HG03159 (cell line): ENCODE data around the gene CCDC57.

Source experiments
- ATAC-seq: cut with Tn5 transposase; IDR thresholded peaks from one replicate; pipeline ENCODE4 v1.9.1; 2021; ENCODE audit warnings: mild to moderate bottlenecking, moderate library complexity; ENCODE audit not compliant: unreplicated experiment

The CCDC57 gene

DNA sequence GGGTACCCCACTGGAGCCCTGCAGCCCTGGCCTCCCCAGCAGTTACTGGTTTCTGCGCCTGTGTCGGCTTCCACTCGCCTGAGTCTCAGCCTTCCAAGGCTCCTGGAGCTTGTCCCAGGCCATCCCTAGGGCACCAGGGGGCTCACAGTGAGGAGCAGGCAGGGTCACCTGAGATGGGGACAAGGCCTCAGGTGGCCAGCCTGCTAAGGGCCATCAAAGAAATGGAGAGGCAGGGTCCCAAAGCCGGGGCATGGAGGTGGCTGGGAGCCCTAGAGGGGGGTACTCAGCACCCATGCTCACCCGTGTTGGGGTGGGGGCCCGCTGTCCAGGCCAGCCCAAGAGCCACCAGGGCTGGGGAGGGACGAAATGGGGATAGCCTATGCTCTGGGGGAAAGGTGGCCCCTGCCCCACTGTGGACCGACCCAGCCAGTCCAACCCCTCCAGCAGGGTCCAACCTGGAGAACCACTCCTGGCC, 115.9 kb downstream of the CCDC57 start:
- ATAC-seq: no peak

DNA sequence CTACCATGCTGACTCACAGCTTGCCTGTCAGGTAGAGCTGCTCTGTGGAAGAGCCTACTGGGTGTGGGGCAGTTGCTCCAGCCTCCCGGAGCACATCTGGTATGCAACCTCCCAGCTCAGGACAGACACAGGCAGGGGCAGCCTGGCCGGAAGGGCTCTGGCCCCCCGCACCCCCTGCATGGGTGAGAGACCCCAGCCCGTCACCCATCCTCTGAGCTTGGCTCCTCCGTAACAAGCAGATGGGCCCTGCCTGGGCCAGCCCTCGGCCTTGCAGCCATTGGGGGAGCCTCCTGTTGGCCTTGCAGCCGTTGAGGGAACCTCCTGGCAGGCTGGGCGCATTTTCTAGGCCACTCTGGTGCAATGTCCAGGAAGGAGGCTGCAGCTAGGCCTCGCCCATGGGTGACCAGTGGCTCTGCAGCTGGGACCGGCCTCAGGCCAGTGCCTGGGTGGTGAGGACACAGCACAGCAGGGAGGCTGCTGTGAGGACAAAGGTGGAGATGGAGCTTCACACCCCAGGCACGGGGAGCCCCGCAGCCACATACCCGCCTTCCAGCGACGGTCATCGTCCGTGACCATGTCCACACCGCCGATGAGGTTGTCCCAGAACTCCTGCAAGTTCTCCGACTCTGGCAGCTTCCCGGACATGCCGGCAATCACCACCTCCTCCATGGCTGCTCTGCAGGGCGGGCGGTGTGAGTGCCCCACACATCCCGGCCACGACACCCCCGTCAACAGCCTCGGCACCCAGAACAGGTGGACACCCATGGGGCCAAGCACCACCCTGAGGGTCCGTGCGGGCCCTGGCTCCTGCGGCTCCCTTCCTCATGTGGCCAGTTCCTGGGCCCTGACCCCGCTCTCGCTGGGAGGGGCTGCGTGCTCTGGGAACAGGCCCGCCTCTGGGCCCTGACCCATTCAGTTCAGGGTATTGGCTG, 116.6 kb downstream of the CCDC57 start:
- no peak for ATAC-seq

DNA sequence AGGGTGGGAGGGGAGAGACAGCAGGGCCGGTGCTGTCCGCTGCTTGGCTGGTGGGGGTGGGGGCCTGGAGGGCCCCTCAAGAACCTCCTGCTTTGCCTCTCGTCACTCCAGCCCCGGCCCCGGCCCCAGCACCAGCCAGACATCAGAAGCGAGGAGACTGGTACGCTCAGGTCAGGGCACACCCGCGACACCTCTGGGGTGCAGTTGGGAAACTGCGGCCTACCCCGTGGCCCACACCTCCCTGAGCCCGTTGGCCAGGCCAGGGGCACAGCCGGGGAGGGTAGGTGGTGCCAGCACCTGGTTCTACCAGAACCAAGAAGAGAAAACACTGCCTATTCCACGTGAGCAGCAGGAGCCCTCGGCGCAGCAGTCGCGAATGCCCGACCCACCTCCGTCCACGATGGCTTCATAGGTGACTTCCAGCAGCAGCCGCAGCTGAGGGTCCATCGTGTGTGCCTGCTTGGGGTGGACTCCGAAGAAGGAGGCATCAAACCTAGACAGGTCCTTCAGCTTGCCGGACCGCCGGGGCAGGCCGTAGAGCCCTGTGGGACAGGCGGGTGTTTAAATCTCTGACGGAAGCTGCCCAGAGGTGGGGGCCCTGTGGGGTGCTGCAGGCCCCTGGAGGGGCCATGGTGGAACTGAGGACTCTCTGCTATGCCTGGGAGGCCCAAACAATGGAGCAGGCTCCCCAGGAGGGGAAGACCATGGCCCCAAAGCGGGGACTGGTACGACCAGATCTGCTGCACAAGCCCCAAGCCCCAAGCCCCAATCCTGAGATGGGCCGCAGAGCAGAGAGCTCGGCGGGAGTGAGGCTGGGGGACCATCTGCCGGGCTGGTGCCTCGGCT, 117.5 kb downstream of the CCDC57 start:
- no peak for ATAC-seq

DNA sequence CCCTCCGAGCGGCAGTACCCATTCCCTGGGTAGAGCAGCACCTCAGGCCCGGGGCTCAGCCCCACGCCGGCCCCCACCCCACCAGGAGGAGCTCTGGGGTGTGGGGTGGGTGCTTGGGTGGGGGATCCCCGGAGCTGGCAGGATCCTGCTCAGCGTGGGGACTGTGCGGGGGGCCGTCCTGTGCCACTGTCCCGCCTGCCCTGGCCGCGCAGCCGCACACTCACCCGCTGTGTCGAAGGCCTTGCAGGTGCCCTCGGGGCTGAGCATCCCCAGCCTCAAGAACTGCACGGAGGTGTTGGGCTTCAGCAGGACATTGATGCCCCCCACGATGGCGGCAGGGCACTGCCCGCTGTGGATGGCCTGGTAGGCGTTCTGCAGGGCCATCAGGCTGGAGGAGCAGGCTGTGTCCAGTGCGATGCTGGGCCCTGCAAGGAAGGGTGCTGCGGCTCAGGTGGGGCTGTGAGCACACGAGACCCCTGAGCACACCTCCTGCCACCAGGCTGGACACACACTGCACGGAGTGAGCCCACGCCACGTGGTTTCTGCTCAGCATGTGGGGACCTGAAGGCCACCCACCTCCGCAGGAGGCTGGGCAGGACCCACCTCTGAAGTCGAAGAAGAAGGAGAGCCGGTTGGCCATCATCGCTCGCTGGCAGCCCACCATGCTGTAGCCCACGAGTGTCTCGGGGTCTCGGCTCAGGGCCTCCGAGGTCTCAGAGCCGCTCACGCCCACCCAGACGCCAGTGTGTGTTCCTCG, 119.5 kb downstream of the CCDC57 start:
- ATAC-seq: no peak

DNA sequence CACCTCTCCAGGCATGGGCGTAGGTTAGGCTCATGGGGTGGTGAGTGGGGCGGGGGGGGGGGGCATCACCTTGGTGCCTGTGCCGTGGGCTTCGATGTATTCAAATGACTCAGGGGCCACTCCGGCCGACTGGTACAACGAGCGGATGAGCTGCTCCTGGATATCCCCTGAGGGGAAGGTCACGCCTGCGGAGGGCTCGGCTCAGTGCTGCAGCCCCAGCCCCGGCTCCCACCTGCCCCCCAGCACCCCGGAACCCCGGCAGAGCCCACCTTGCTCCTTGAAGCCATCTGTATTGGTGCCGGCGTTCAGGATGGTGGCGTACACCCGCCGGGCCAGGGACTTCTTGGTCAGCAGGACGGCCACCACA, 120.0 kb downstream of the CCDC57 start:
- ATAC-seq: no peak

- no peak for ATAC-seq
Observed at GRCh38 chr17:82092094-82092586, 120.5 kb downstream of the CCDC57 start.

DNA sequence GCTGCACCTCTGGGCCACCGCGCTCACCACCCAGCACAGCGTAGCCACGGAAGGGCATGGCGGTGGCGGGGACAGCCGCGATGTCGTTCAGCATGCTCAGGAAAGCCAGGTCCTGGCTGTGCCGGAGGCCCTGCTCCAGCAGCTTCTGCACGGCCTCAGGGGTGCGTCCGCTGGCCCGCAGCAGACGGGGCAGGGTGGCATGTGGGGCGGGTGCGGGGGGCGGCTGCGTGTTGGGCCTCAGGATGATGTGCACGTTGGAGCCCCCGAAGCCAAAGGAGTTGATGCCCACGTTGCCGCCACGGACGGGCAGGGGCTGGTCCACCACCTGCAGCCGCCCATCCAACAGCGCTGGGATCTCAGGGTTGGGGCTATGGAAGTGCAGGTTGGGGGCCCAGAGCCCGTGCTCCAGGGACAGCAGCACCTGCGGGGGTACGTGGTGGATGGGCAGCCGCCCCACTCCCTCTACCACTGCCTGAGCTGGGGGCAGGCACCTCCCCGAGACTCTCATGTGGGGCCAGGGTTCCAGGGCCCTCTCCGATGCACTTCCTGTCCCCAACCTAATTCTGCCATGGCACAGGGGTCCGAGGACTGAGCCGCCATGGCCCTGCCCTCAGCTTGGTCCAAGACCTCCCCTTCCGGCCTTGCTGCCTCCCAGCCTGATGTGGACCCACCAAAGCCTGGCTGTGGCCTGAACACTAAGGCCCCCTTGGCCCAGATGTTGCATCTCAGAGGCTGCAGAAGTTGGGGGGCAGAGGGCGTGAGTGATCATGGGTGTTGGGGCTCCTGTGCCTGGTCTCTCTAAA, 121.2 kb downstream of the CCDC57 start:
- no peak for ATAC-seq

GRCh38 chr17:82090549-82091263, 121.9 kb downstream of the CCDC57 start:
- ATAC-seq: no peak

- ATAC-seq: no peak
Observed at GRCh38 chr17:82089723-82090548, 122.7 kb downstream of the CCDC57 start.

DNA sequence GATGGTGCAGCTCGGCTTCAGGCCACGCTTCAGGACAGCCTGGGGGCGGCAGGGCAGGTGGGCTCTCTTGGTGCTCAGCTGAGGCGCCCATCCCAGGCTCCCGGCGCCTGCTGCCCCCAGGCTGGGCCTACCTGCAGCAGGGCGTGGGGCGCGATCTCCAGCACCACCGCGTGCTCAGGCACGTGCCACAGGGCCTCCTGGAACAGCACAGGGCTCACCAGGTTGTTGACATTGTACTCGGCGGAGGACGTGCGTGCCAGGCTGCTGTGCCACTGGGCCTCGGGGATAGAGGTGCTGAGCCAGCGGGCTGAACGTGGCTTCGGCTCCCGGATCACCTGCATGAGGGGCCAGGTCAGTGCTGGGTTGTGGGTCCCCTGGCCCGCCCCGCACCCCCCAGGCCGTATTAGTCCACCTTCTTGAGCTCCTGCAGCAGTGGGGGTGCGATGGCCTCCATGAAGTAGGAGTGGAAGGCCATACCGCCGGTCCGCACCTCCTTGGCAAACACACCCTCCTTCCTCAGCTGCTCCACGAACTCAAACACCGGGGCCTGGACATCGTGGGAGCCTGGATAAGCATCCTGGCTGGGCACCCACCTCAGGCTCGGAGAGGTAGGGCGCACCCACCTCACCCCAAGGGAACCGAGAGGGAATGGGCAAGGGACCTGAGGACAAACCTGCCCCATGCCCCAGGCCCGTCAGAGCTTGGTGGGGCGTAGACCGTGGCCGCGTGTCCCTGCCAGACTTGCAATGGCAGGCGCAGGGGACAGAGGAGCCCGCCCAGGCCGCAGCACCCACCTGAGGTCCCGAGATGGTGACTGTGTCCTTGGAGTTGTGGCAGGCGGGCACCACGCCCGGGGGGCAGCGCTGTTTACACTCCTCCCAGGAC, 123.6 kb downstream of the CCDC57 start:
- ATAC-seq: no peak

GRCh38 chr17:82087961-82088837, 124.4 kb downstream of the CCDC57 start:
- no peak for ATAC-seq

DNA sequence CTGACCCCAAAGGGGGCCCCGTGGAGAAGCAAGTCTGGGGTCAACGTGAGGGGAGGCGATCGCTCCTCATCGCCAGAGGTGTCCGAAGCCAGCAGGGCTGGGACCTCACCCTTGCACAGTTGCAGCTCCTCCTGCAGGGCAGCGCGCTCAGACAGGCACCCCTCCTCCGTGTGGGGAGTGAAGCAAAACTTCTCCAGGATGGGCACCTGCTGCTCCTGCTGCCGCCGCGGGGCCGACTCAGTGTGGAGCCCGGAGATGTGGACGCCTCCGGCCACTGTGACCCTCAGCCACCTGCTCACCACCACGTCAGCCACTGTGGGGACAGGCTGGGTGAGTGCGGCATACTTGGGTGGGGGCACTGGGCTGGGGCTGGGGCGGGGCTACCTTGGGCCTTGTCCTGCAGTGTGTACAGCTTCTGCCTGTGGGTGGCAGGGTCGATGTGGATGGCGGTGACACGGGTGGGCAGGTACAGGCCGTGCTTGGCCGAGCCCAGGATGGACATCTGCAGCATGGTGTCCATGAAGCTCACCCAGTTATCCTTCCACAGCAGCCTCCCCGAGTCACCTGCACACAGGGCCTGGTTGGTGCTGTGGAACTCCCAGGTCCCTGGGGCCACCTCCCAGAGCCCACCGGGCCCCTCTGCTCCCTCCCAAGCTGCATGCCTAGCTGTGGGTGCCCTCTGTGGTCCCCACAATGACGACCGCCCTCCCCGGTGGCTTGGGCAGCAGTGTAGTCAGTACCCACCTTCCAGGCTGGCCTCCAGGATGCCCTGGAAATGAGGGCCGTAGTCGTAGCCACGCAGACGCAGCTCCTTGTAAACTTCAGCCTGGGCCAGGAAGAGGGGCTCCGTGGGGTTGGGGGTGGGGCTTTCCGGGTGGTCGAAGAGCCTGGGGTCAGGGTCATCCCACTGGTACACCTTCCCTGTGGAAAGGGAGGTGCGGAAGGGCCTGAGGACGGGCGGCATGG, 125.4 kb downstream of the CCDC57 start:
- no peak for ATAC-seq

- ATAC-seq: no peak
Observed at GRCh38 chr17:82085931-82086764, 126.5 kb downstream of the CCDC57 start.

DNA sequence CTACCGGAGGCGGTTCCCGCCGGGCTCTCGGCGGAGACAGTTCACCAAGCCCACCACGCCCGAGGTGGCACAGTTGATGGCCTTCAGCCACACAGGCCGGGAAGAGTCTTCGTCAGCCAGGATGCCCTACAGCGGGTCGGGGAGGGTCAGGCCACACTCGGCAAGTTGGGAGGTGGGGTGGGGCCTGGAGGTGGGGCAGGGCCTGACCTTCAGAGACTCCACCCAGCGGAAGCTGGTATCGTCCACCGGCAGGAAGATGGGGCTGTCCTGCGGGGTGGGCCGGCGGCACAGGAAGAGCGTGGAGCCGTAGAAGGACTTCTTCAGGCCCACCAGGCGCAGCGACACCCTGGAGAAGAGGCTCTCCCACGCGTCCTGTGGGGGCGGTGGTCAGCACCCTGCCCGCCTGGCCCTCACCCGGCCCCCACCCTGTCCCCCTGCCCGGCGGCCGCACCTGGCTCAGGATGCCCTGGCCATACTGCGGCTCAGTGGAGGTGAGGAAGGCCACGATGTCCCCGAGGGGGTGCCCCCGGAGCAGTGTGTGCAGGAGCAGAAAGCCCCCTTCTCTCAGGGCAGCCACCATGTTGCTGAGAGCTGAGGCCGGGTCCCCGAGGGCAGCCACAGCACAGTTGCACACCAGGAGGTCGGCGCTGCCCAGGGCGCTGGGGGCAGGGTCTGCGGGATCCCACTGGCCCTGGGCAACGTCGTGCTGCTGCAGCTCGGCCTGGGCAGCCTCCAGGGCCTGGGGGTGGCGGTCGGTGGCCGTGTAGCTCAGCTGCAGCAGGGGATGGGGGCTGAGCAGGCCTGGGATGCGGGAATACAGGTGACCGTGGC, 127.4 kb downstream of the CCDC57 start:
- ATAC-seq: no peak
